ENCODE data around the gene FHIT.

FHIT gene

DNA sequence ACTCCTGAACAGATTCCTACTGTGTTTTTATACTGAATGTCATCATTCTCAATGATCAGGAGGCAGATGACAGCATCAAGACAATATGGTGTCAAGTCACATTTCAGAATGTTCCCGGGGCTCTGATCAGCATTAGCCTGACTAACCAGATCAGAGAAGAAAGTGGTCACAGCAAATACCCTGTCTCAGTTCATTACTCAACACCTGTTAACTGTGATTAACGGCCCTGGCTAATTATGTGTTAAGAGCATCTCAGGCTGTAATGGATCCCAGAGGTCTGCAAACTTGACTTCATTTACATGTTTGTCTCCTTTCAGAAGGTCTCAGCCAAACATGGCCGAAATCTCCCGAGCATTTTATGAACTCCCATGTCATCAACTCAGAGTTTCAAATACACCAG, 833.7 kb downstream of the FHIT start:
- no peak for DNase-seq (ENCODE audit: low read depth in 2 of 2)

DNA sequence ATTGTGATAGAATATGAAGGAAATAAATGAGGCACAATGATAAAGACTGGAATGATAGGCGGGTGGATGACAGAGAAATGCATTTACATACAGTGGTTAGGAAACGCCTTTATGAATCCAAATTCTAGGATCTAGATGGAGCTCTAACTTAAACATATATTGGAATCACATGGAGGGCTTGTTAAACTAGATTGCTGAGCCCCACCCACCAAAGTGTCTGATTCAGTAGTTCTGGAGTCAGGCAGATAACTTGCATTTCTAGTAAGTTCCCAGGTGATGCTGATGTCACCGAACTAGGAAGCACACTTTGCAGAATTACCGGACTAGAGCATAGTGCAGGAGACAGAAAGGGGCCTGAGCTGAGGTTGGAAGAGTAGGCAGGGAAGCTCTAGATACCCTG, 837.2 kb downstream of the FHIT start:
- no peak for DNase-seq (ENCODE audit: low read depth in 2 of 2)

- DNase-seq (ENCODE audit: low read depth in 2 of 2) = no peak
Measured at GRCh38 chr3:60413551-60413950, 837.7 kb downstream of the FHIT start.

DNA sequence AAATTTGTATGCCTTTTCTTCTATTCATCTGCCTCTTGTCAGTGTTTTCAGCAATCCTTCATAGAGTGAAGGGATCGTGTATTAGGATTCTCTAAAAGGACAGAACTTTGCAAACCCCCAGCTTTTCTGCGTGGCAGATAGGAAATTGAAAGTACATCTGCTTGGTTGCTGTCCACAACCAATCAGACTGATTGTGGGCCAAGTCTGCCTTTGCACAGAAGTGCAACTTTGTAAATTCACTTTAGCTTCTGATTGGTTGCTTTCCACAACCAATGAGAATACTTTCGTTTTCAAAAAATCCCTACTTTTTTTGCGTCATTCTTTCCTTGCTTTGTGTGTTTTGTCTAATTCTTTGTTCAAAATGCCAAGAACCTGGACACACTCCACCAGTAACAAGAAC, 847.4 kb downstream of the FHIT start:
- no peak for DNase-seq (ENCODE audit: low read depth in 2 of 2)

DNA sequence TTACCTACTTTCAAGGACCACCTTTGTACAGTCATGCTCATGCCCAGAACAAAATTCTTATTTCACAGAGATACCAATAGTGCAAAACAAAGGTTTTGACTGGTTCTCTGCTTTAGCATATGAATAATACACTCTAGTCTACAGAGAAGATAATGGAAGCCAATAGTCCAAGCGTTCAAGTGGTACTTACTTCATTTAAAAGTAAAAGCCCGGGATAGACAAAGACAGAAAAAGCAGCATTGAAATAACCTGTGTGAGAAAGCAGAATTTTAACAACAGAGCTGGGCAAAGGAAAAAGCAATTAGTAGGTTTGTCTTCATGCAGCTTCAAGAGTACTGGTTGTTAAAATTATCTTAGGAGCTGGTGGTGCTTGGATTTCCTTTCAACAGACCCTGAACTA, 848.3 kb downstream of the FHIT start:
- DNase-seq (ENCODE audit: low read depth in 2 of 2) = no peak

GRCh38 chr3:60399861-60400845, 851.1 kb downstream of the FHIT start:
- no peak for DNase-seq (ENCODE audit: low read depth in 2 of 2)

- no peak for DNase-seq (ENCODE audit: low read depth in 2 of 2)
Measured at GRCh38 chr3:60399292-60399691, 852.0 kb downstream of the FHIT start.

- no peak for DNase-seq (ENCODE audit: low read depth in 2 of 2)
Measured at GRCh38 chr3:60395173-60395762, 856.0 kb downstream of the FHIT start.

- no peak for DNase-seq (ENCODE audit: low read depth in 2 of 2)
Measured at GRCh38 chr3:60393946-60394345, 857.3 kb downstream of the FHIT start.

GRCh38 chr3:60392501-60392900, 858.8 kb downstream of the FHIT start:
- no peak for DNase-seq (ENCODE audit: low read depth in 2 of 2)

GRCh38 chr3:60391292-60391691, 860.0 kb downstream of the FHIT start:
- DNase-seq (ENCODE audit: low read depth in 2 of 2) = no peak

GRCh38 chr3:60388731-60389130, 862.5 kb downstream of the FHIT start:
- DNase-seq (ENCODE audit: low read depth in 2 of 2) = no peak

DNA sequence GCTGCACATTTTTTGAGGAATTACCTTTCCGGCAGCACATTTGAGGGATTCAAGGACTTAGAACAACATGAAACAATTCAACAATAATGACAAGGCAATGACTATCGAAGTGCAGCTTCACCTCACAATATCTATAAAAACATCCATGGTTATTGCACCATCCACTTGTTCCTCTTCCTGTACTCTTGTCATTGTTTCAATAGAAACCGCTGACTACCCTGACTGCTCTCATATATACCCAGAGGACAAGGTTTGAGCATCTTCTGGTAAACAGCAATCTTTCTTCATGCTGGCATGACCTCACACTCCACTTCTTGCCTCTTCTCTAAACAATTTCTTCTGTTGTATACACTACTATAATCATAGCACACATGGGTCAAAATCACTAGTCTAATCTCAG, 864.9 kb downstream of the FHIT start:
- no peak for DNase-seq (ENCODE audit: low read depth in 2 of 2)

- no peak for DNase-seq (ENCODE audit: low read depth in 2 of 2)
Measured at GRCh38 chr3:60384341-60384740, 866.9 kb downstream of the FHIT start.

DNA sequence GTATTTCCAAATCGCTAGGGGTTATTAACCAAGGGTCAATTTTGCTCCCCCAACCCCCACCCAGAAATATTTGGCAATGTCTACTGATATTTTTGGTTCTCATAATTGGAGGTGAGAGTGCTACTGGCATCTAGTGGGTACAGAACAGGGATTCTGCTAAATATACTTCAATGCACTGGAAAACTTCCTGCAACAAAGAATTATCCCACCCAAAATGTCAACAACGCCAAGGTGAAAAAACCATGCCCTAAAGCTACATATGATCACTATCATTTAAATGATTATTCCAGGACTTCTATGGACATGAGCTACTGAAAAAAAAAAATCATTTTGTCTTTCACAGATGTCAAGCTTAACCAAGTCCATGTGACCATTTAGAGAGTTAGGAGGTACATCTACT, 867.9 kb downstream of the FHIT start:
- DNase-seq (ENCODE audit: low read depth in 2 of 2) = no peak

DNA sequence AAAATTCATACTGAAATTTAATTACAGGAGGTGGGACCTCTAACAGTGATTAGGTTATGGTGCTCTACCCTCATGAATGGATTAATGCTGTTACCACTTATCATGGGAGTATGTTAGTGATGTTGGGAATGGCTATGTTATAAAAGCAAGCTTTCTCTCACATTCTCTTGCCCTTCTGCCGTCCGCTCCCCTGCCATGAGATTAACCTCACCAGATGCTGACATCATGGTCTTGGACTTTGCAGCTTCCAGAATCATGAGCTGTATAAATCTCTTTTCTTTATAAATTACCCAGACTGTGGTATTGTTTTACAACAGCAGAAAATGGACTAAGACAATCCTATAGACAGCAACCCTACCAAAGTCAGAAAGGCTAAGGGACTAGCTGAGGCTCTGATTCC, 884.8 kb downstream of the FHIT start:
- DNase-seq (ENCODE audit: low read depth in 2 of 2) = no peak

DNA sequence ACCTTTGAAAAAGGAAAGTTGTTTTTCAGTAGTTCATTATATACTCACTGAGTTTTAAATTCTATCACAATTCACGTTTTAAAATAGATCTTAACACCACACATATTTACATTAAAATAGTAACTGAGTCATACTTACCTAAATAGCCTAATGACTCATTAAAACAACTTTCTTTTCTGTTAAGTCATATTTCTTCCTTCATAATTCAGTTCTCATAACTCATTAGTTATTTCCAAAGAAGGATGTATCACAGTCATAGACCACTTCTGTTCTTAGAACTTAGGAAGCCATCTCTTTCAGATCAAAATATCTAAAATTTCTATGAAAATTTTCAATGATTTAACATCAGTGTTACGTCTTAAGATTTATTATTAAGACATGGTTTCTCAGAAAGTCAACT, 885.9 kb downstream of the FHIT start:
- DNase-seq (ENCODE audit: low read depth in 2 of 2) = no peak

GRCh38 chr3:60364475-60364874, 886.8 kb downstream of the FHIT start:
- DNase-seq (ENCODE audit: low read depth in 2 of 2) = no peak

DNA sequence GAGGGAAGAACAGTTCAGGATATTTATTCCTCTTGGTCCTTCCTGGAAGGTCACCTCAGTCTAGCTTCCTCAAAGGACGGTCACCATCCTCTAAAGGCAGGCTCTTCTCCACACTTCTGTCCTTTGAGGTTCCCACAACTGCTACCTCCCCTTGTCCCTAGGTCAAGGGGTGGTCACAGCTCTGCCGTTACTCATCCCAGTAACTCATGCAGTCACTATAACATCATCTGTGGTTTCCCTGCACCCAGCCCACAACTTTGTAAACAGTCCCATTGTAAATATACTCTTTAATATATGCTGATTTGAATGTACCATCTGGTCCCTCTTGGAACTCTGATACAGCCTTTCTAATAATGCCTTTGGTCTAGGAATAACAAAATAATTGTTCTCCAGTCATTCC, 887.4 kb downstream of the FHIT start:
- no peak for DNase-seq (ENCODE audit: low read depth in 2 of 2)

- DNase-seq (ENCODE audit: low read depth in 2 of 2) = no peak
Measured at GRCh38 chr3:60355825-60356224, 895.4 kb downstream of the FHIT start.

DNA sequence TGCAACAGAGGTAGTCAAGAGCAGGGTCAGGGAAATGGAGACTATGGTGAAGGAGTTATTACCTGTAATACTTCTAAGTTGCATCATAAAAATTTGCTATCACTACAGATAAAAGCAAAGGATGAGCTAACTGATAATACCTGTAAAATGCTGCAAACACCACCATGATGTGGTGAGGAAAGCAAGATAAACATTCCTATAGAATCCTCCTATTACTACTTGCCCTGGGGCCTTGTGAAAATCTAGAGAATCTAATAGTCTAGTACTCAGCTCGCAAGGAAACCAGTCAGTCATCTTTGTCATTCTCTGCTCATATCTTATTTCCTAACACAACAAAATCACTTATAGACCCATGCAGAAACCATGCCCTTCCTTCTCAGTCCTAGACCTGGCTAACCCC, 899.8 kb downstream of the FHIT start:
- no peak for DNase-seq (ENCODE audit: low read depth in 2 of 2)

- no peak for DNase-seq (ENCODE audit: low read depth in 2 of 2)
Measured at GRCh38 chr3:60344340-60344739, 906.9 kb downstream of the FHIT start.

- DNase-seq (ENCODE audit: low read depth in 2 of 2) = no peak
Measured at GRCh38 chr3:60343831-60344230, 907.4 kb downstream of the FHIT start.
